ENCODE results near the gene ARHGEF2.

ARHGEF2 gene

GRCh38 chr1:155981266-155982088, 3.1 kb upstream of the ARHGEF2 start:
- H3K36me3 Mint-ChIP-seq (ENCODE audit: low read depth), result peaks cover 13% of the 10 kb centered on the region
- ATAC-seq (no peak), DNase-seq (no peak)
- H3K9me3 Mint-ChIP-seq, result no peaks in the 10 kb centered on the region
- H3K4me3 Mint-ChIP-seq, result peak overlapping the region; percentile 95
- H3K27me3 Mint-ChIP-seq, result no peaks in the 10 kb centered on the region
- H3K27ac Mint-ChIP-seq, result peak overlapping the region; percentile 95
- H3K4me1 Mint-ChIP-seq, result peaks cover 50% of the 10 kb centered on the region

DNA sequence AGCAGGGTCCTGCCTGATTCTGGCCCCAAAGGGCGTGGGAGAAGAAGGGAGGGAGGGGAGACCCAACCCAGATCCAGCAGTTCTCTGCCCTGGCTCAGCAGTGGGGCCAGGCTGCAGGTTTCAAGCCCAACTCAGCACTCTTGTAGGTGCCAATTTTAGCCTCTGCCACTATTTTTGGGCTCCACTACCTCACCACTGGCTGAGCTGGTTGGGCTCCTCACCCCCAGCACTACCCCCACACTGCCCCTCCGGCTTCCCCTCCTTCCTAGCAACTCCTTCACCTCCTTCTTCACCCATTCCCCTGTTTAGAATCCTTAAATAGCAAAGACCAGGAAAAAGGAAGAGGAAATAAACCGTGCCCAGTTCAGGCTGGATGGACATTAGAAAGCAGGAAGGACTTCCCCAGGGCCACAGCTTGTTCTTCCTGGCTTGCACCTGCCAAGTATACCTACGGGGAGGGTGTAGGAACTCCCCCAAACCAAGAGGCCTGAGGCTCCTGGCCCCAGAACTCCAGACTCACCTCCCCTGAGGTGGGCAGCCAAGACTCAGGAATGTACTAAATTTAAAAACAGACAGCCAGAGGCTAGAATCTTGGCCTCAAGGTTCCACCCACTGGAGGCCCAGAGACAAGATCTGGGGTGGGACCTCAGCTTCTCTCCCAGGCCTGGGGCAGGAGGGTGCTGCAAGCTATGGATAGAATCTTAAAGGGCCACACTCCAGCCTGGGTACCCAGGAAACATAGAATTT, 1.4 kb upstream of the ARHGEF2 start:
- H3K9me3 Mint-ChIP-seq, result no peaks in the 10 kb centered on the region
- H3K4me3 Mint-ChIP-seq, result peak overlapping the region; percentile 95
- DNase-seq, result peak; percentile 27
- peak overlapping the region; percentile 95 for H3K27ac Mint-ChIP-seq
- H3K36me3 Mint-ChIP-seq (ENCODE audit: low read depth), result peaks cover 25% of the 10 kb centered on the region
- H3K27me3 Mint-ChIP-seq, result no peaks in the 10 kb centered on the region
- H3K4me1 Mint-ChIP-seq, result peaks cover 65% of the 10 kb centered on the region
- ATAC-seq, result no peak

DNA sequence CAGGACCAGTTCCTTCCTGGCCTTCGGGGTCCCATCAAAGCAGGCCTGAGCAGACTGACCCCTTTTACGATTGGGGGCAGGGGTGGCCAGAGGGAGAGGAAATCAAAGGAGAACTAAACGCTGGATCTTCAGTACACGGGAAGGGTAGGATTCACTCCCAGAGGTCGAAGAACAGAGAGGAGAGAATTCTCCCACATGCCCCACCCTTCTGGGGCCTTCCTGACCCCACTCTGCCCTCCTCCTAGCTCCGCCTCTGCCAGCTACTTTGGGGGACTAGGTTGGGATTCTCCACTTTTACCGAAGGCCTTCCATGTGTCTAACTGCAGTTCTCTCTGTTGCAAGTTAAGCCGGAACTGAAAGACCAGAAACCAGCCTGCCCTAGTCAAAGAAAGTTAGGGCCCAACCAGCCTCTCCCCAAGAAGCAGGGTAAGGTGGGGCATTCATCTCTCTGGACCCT, 654 bp upstream of the ARHGEF2 start:
- no peaks in the 10 kb centered on the region for H3K9me3 Mint-ChIP-seq
- peak overlapping the region; percentile 95 for H3K4me3 Mint-ChIP-seq

GRCh38 chr1:155977690-155978324, 540 bp downstream of the ARHGEF2 start:
- Mint-ChIP-seq H3K4me1 (peaks cover 73% of the 10 kb centered on the region), H3K36me3 (ENCODE audit: low read depth) (peaks cover 39% of the 10 kb centered on the region), H3K9me3 (no peaks in the 10 kb centered on the region), H3K27ac (peak overlapping the region; percentile 95), H3K4me3 (peak overlapping the region; percentile 95), H3K27me3 (no peaks in the 10 kb centered on the region)
- ATAC-seq, result peak; percentile 63
- peak; percentile 86 for DNase-seq

More for the DNA sequence above, 654 bp upstream of the ARHGEF2 start:
- H3K4me1 Mint-ChIP-seq, result peaks cover 72% of the 10 kb centered on the region
- ATAC-seq (no peak), DNase-seq (peak; percentile 41)
- peak overlapping the region; percentile 95 for H3K27ac Mint-ChIP-seq
- H3K27me3 Mint-ChIP-seq, result no peaks in the 10 kb centered on the region
- peaks cover 31% of the 10 kb centered on the region for H3K36me3 Mint-ChIP-seq (ENCODE audit: low read depth)

- H3K4me3 Mint-ChIP-seq, result peak overlapping the region; percentile 95
Measured at GRCh38 chr1:155976913-155977689, 1.2 kb downstream of the ARHGEF2 start.

DNA sequence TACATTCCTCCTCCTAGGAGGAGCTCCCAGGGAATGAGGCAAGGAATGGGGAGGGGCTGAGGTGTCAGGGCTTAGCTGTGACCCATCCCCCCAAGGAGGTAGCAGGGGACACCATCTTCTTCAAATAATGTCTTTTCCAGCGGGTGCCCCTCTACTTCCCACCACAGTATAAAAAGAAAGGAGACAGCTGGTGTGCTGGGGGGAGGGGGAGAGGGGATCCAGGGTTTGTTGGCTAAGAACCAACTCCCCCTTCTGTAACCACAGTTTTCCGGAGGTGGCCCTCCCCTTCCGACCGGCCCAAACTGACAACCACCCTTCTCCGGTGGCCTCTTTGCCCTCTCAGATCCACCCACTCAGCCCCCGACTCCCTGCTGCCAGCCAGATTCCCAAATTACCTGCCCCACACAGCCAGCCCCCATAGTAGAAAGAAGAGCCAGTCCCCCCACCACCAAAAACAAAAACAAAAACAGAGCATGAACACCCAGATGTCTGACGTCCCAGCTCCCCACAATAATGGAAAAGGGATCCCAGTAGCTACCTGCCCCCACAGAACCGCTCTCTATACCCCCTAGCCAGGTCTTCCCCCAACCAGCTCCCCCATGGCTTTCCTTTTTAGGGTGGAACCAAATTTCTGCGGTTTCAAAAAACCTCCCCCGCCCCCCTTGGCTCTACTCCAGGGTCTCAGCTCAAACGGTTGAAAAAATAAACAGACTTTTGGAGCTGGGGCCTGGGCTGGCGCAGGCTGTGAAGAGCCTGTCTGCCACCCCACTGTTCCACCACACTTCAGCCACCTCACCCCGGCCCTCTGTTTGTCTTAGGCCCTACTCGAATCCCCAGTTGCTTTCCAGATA, 2.1 kb downstream of the ARHGEF2 start:
- H3K36me3 Mint-ChIP-seq (ENCODE audit: low read depth), result peaks cover 39% of the 10 kb centered on the region
- peak overlapping the region; percentile 95 for H3K4me3 Mint-ChIP-seq
- no peaks in the 10 kb centered on the region for H3K9me3 Mint-ChIP-seq
- no peaks in the 10 kb centered on the region for H3K27me3 Mint-ChIP-seq
- ATAC-seq (peak; percentile 7), DNase-seq (peak; percentile 79)
- H3K27ac Mint-ChIP-seq, result peak overlapping the region; percentile 95
- H3K4me1 Mint-ChIP-seq, result peaks cover 72% of the 10 kb centered on the region

More at GRCh38 chr1:155976913-155977689, 1.2 kb downstream of the ARHGEF2 start:
- Mint-ChIP-seq H3K27me3 (no peaks in the 10 kb centered on the region), H3K36me3 (ENCODE audit: low read depth) (peaks cover 42% of the 10 kb centered on the region), H3K4me1 (peaks cover 73% of the 10 kb centered on the region), H3K9me3 (no peaks in the 10 kb centered on the region), H3K27ac (peak overlapping the region; percentile 95)
- ATAC-seq (peak; percentile 11), DNase-seq (peak; percentile 45)

DNA sequence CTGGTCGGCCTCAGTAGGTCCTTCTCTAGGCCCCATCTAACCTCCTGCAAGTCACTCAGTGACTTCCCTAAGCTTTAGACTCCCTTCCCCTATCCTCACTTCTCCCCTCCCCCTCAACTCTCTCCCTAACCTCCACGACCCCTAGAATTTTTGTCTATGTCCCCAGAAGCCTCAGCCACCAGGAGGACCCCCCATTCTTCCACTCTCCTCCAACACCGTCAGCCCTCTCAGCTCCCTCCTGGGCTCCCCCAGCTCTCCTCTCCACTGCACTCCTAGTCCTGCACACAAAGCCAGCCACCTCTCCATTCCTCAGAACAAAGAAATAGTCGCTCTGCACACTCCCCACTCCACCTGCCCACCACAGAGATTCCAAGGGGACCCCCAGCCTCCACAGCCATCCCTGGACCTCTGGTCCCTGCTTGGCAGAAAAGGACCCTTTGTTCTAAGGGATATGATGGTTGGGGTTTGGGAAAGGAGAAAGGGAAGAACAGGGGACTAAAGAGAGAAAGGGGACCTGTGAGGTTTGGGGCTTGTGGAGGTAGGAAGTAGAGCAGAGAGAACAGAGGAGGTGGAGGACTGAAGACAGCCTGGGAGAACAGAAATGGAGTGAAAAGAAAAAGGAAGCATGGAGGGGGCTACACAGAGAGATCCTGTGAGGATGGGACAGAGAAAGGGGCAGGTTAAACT, 2.8 kb downstream of the ARHGEF2 start:
- no peaks in the 10 kb centered on the region for H3K9me3 Mint-ChIP-seq
- H3K4me3 Mint-ChIP-seq, result peak overlapping the region; percentile 95
- peaks cover 72% of the 10 kb centered on the region for H3K4me1 Mint-ChIP-seq
- H3K36me3 Mint-ChIP-seq (ENCODE audit: low read depth), result peaks cover 40% of the 10 kb centered on the region
- peak overlapping the region; percentile 95 for H3K27ac Mint-ChIP-seq
- H3K27me3 Mint-ChIP-seq, result no peaks in the 10 kb centered on the region
- ATAC-seq (no peak), DNase-seq (no peak)

DNA sequence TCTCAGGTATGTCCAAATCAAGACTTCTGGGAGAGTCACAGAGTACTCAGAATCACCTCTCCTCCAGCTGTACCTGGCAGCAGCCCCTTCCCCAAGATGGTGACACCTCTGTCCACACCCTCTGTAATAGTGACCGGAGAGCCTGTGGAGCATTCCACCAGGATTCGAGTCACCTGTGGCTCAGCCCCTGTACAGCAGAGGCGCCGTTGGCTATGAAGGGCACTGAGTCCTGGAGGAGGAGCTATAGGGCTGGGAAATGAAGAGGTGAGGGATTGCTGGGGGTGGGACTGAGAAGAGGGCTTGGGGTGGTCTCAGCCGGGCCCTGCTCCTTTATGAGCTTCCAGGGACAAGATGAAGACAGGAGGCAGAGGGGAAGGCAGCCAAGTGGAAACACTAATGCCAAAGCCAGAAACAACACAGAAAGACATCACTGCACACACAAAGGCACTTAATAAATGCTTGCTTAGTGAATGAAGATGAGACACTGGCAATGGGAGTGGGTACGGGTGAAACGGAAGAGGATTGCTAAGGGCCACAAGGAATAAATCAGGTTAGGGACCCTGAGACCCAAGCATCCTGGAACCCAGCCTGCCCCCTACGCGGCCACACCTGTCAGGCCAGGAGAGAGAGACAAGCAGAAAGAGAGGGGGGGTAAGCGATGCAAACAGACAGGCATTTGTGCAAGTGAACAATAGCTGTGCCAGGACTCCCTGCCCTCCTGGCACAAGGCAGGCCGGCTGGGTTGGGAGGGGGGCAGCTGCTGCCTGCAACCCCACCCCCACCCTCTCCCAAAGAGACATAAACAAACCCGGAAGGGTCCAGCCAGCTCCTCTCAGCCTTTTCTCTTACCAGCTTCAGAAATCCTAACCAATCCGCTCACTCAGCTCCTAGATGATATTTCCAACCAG, 3.9 kb downstream of the ARHGEF2 start:
- H3K4me1 Mint-ChIP-seq, result peaks cover 72% of the 10 kb centered on the region
- ATAC-seq (no peak), DNase-seq (no peak)
- no peaks in the 10 kb centered on the region for H3K27me3 Mint-ChIP-seq
- H3K9me3 Mint-ChIP-seq, result no peaks in the 10 kb centered on the region
- H3K27ac Mint-ChIP-seq, result peak overlapping the region; percentile 95
- H3K4me3 Mint-ChIP-seq, result peak overlapping the region; percentile 95
- peaks cover 51% of the 10 kb centered on the region for H3K36me3 Mint-ChIP-seq (ENCODE audit: low read depth)

GRCh38 chr1:155973723-155974122, 4.6 kb downstream of the ARHGEF2 start:
- Mint-ChIP-seq H3K36me3 (ENCODE audit: low read depth) (peaks cover 57% of the 10 kb centered on the region), H3K4me3 (peak overlapping the region; percentile 95), H3K9me3 (no peaks in the 10 kb centered on the region), H3K27ac (peak overlapping the region; percentile 95), H3K27me3 (no peaks in the 10 kb centered on the region), H3K4me1 (peaks cover 78% of the 10 kb centered on the region)
- no peak for ATAC-seq
- no peak for DNase-seq

DNA sequence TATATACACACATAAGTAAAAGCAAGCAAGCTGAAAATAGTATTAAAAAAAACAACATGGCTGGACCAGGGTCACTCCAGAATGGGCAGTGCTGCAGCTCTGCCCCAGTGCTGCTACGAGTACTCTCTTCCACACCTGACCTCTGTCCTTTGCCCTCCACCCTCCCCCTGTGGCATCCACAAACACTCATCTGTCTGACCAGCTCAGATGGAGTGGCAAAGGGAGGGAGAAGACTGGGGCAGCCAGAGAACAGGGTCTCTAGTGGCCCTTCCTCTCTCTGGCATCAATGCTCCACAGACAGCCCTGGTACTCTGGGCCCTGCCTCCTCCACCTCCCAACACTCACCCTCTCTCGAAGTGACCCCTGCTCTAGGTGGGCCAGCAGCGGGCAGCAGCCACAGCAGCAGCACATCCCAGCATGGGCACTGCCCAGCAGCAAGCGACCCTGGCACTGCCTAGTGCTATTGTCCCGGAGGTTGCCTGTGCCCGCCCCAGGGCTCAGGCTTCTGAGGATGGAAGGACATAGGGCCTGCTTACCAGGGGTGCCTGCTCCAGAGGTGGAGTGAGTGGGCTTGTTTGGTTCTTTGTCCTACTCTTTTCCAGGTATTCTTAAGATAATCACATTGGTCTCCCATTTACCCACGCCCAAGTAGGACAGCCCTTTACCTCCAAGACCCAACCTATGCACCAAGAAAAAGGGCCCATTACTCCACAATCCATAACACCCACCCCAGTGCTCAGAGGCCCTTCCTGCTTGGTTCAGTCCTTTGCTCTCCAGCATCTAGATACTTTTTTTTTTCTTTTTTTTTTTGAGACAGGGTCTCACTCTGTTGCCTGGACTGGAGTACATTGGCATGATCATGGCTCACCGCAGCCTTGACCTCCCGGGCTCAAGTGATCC, 6.2 kb downstream of the ARHGEF2 start:
- peaks cover 93% of the 10 kb centered on the region for H3K4me1 Mint-ChIP-seq
- H3K36me3 Mint-ChIP-seq (ENCODE audit: low read depth), result peaks cover 65% of the 10 kb centered on the region
- H3K9me3 Mint-ChIP-seq, result no peaks in the 10 kb centered on the region
- peak overlapping the region; percentile 41 for H3K4me3 Mint-ChIP-seq
- no peaks in the 10 kb centered on the region for H3K27me3 Mint-ChIP-seq
- ATAC-seq (no peak), DNase-seq (no peak)
- peak overlapping the region; percentile 70 for H3K27ac Mint-ChIP-seq

DNA sequence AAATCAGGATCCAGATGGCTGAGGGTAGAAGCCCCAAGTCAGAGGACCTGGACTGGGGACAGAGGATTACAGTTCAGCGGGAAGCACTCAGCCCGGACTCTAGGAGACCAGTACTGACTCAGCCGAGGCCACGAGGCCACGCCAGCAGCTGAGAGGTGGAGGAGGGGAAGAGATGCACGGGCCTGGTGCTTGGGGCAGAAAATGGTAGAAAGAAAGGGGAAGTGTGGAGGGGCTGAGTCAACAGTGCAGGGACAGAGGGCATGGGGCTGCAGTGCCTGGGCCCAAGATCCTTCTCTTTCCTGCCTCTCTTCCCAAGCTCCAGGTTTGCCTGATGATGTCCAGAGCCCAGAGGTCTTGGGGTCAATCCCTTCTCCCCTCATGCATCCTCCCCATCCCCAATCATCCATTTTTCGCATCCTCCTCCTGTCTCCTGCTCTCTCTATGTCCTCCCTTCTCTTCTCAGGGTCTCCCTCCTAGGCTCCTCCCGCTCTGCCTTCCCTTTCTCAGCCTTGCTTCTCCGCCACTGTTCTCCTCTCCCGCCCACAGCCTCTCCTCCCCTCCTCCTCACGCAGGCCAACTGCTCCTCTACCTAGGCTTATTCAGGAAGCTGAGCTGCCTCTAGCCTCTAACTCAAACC, 7.7 kb downstream of the ARHGEF2 start:
- Mint-ChIP-seq H3K27me3 (no peaks in the 10 kb centered on the region), H3K9me3 (no peaks in the 10 kb centered on the region), H3K27ac (peak overlapping the region; percentile 91), H3K4me3 (peak overlapping the region; percentile 70), H3K4me1 (peaks cover 91% of the 10 kb centered on the region), H3K36me3 (ENCODE audit: low read depth) (peaks cover 67% of the 10 kb centered on the region)
- ATAC-seq (peak; percentile 73), DNase-seq (peak; percentile 57)

All from activated naive CD8-positive, alpha-beta T cell treated with anti-CD3 and anti-CD28 coated beads, Interleukin-2, amount 50 U/mL, for 24 hours (primary cell).